HG02852 (cell line): ENCODE results near the gene TRAPPC1.
A peak's percentile ranks its signal among the peaks of the same experiment; 100 is the strongest.

Experiments
- ATAC-seq: cut with Tn5 transposase; IDR thresholded peaks from one replicate; pipeline ENCODE4 v1.9.1; 2021; ENCODE audit warnings: mild to moderate bottlenecking, moderate library complexity; ENCODE audit not compliant: unreplicated experiment

TRAPPC1 gene

DNA sequence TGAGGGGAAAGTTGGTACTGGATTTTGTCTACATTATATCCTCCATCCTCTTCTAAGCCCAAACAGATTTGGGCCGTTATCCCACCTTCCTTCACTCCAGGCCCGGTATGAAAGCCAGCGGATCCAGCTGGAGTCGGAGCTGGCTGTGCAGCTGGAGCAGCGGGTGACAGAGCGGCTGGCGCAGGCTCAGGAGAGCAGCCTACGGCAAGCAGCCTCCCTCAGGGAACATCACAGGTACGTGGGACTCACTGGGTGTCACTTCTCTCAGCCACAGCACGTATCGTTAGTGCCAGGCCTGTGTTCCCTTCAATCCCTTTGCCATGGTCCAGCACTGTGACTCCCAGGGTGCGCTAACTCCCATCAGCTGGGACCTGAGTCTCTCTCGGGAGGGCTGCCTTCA lies 11.5 kb upstream of the TRAPPC1 start:
- ATAC-seq = no peak

DNA sequence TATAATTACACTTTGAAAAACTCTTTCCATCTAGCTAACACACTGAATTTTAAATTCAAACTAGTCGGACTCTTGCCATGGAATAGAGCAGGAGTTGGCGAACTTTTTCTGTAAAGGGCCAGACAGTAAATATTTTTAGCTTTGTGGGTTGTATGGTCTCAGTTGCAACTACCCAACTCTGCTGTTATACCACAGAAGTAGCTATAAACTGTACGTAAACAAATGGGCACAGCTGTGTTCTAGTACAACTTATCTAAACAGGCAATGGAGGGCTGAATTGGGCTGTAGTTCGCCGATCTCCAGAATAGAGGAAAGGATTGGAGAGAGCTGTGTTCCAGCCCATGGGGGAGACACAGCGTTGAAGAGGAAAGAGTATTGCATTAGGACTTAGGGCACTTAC lies 9.0 kb upstream of the TRAPPC1 start:
- ATAC-seq = no peak

GRCh38 chr17:7940034-7940433 lies 8.3 kb upstream of the TRAPPC1 start:
- no peak for ATAC-seq

DNA sequence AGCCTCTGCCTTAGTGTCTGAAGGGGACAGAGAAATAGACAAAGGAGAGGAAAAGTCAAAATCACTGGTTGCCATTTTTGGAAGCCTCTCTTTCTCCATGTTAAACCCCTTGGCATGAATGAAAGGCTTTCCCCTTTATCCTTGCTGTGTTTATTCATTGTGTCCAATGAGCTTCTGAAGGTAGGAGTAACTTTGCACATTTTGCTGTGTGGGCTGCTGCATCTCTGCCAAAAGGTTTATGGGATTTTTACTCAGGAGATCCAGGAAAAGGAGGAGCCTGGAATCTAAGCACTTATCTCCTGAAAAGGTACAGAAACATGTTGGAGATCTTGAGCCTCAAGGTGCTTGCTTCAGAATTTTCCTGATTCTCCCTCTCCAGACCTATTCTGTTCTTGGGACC lies 4.1 kb upstream of the TRAPPC1 start:
- ATAC-seq = no peak

DNA sequence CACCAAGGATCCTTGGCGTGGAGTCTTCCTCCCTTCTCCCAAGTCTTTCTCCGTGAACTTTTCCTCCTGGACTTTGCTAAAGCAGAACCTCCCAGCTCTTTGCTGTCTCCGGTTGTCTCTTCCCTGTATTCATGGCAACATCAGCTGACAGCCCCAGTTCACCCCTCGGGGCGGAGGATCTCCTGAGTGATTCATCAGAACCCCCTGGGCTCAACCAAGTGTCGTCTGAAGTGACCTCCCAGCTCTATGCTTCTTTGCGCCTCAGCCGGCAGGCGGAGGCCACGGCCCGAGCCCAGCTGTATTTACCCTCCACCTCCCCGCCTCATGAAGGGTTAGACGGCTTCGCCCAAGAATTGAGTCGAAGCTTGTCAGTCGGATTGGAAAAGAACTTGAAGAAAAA lies 1.2 kb upstream of the TRAPPC1 start:
- no peak for ATAC-seq

DNA sequence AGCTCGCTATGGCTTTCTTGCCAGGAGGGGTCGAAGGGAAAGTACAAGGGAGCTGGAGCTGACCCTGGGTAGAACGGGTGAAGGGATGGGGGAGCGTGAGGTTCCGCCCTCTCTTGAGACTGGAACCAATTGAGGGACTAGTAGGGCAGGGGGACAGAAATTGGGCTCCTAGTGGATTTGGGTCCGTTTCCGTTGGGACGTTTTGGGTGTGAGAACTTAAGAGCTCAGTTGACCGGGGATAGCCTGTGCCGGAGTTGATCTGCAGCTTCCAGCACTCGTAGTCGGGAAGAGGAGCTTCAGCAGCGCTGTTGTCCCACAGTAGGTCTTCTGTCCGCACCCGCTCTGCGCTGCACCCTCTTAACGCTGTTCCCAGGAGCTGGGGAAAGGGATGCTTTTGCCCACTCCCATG lies 741 bp upstream of the TRAPPC1 start:
- peak; percentile 10 for ATAC-seq

DNA sequence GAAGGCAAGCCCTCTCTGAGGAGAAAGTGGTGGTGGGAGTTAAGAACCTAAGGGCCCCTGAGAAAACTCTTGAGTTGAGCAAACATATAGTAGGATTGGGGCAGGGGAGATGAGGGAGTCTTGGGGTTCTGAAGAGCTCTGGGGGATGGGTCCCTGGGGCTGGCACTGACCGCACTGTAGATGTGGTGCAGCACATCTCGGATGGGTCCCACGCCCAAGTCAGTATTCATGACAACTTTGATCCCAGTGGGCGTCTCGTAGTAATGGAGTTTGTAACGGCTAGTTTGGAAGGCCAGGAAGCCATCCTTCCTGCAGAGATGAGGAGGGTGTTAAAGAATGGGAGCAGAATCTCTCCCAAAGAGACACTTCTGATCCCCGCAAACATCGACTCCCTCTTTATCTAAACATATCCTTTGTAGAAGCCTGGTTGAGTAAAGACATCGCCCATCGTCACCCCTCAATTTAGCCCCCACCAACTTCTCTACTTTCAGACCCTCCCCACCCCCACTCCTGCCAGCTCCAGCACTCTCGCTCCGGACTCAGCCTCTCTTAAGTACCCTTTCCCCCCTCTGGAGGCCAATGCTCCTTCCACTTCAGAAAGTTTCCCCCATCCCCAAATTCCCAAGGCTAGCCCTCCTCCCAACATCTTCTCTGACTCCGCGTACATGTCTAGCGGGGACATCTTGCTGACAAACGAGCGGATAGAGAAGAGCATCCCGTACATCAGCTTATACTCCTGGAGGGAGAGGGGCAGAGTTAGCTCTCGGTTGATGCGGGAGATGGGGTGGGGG lies 710 bp downstream of the TRAPPC1 start:
- ATAC-seq = no peak

- ATAC-seq = no peak
These were observed 2.4 kb downstream of the TRAPPC1 start, which contains the start of gene KCNAB3 for GRCh38 chr17:7929158-7930023. KCNAB3 (minus strand) TSS chr17:7929856; CDS start chr17:7929435, 421 bp downstream.

GRCh38 chr17:7927596-7927995 lies 4.2 kb downstream of the TRAPPC1 start:
- ATAC-seq = no peak

GRCh38 chr17:7922845-7923628 lies 8.7 kb downstream of the TRAPPC1 start:
- no peak for ATAC-seq

DNA sequence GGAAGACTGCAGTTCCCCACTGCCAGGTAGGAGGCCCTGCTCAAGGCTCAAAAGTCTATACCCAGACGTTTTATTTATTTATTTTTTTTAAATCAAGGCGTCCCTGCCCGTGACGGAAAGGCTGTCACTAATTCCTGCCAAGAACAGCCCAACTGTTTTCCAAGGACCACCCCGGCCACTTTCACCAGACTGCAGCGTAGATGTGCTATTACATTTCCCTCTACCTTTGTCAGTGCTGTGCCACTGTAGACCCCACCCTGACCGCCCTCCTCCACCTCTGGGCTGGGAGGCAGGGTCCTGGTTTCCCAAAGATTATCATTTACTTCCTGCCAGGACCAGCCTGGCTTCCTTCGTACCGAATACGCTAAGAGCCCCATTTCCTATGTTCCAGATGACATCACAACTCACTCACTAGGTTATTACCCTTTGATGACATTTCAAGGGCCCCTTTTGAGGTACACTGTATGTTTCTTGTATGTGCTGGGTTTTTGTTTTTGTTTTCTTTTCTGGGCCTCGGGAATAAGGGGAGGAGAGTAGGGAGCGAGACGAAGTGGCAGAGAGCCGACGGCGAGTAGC lies 9.4 kb downstream of the TRAPPC1 start:
- no peak for ATAC-seq

- no peak for ATAC-seq
These were observed 14.9 kb downstream of the TRAPPC1 start for GRCh38 chr17:7916808-7917207.

DNA sequence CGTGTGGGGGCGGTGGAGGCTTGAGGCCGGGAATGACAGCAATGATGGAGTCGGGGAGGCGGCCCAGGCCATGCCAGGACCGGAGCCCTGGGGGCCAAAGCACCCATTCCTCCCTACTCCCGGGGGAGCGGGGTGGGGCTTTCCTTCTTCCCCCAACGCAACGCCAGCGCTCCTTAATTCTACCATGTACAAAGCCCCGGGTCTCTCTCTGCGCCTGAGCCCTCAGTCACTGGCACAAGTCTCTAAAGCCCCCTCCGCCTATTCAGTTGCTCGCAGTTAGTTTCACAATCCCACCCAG lies 15.4 kb downstream of the TRAPPC1 start:
- no peak for ATAC-seq

DNA sequence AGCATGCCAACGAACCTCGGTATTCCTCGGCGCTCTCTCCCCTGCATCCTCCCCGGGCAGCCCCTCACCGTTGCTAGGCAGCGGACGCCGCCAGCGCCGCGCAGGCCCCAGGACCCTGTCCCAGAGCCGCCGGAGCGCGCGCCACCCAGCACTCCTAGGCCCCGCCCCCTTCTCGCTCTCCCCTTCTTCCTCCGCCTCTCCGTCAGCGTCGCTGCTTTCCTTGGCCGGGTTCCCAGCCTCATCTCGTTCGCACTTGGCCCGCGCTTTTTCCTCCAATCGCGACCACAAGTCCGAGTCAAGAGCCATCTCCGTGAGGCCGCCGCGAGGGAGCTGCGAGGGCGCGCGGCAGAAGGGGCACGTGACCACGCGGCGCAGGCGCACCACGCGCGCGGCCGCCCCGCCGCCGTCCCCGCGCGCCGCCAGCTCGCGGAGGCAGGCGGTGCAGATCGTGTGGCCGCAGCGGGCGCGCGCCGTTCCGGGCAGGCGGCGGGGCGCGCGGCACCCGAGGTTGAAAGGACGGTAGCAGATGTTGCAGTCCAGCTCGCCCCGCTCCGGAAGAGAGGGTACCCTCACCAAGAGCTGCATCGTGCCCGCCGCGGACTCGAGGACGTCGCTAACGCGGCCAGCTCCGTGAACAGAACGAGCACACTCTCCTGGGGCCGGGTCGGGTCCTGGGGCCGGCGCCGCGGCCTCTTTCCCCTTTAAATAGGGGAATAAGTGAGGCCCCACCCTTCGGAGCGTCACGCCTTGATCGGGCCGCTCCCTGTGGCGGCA lies 15.9 kb downstream of the TRAPPC1 start, which contains the start of gene RNF227:
TSS of gene RNF227 (minus strand) at position 679 of the 774 bp plus-strand sequence. CDS start at position 585, 94 bp downstream.
- ATAC-seq = peak; percentile 76

DNA sequence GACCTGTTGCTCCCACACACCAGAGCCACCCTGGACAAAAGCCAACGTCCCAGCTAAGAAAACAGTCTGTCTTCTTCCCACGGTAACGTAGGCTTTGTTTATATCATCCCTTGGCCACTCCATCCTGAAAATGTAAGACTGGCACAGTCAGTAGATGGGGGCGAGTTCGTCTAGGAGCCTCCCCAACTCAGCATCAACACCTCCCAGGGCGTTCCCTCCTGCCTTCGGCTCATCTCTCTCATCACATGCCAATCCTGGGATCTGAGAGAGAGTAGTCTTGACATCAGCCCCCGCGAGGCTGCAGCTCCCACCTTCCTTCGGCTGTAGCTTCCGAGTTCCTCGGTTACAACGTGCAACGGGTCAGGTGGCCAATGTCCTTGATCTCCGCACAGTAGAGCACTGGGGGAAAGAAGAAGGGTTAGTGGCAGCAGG lies 16.6 kb downstream of the TRAPPC1 start:
- no peak for ATAC-seq

DNA sequence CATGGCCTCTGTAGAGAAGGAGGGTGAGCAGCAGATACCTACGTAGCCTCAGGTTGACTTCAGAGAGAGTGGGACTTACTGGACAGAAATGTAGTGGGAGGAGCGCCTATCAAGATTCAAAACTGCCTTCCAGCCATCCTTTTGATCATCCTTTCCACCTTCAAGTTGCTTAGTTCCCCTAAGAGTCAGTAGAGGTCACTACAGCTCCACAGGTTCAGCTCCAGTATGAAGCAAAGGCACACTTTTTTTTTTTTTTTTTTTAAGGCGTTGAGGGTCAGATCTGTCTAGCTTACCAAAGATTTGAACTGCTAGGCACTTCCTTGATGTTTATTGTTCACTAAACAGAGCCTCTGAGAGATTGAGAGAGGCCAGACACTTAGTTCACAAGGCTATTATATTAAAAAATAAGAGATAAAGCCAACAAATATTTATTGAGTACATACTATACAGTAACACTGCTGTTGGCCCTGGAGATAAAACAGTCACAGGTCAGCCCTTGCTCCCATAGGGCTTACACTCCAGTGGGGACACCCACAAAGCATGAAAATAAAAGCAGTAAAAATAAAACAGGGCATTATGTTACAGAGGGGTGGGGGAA lies 18.7 kb downstream of the TRAPPC1 start:
- ATAC-seq = no peak

- no peak for ATAC-seq
These were observed 20.6 kb downstream of the TRAPPC1 start for GRCh38 chr17:7911116-7911515.

GRCh38 chr17:7910711-7911110 lies 21.0 kb downstream of the TRAPPC1 start:
- ATAC-seq = no peak

- ATAC-seq = no peak
These were observed 21.5 kb downstream of the TRAPPC1 start for GRCh38 chr17:7910281-7910680.

GRCh38 chr17:7909089-7909488 lies 22.7 kb downstream of the TRAPPC1 start:
- ATAC-seq = no peak
